Keratinocyte (primary cell): Measurements from ENCODE around the gene LCE2C. TPM values are rescaled to one million over a fixed set of nuclear protein-coding genes. Genes with fewer than 3 reads are reported as not detected.

Source experiments
- DNase-seq: peaks from one replicate; pipeline ENCODE4 v3.0.0-alpha.2; 2011; ENCODE audit warnings: low read depth, missing footprints, low spot score
- FAIRE-seq: peaks from 2 replicates; lab custom pipeline; 2011; peaks lifted over from hg19 to GRCh38; lab: Jason Lieb, UNC
- H2AFZ ChIP-seq: 2 replicates; pipeline ENCODE4 v1.6.0; 2012; ENCODE audit warnings: low read length, control low read depth, inconsistent platforms; ENCODE audit not compliant: control insufficient read depth
- H3K27ac ChIP-seq: 2 replicates; pipeline ENCODE4 v1.5.1; 2011; ENCODE audit warnings: low read length; ENCODE audit not compliant: control insufficient read depth, insufficient read depth
- H3K27me3 ChIP-seq: 3 replicates; pipeline ENCODE4 v1.6.0; 2011; ENCODE audit warnings: low read length; ENCODE audit not compliant: control insufficient read depth, insufficient read depth; ENCODE audit errors: extremely low read depth
- H3K36me3 ChIP-seq, 2 experiments: 2 replicates in 1 of 2; 3 replicates in 1 of 2; pipeline ENCODE4 v1.5.1; 2011; ENCODE audit warnings: low read length in 2 of 2, mild to moderate bottlenecking in 1 of 2; ENCODE audit not compliant: control insufficient read depth in 2 of 2, insufficient read depth in 2 of 2; ENCODE audit errors: extremely low read depth in 1 of 2
- H3K4me1 ChIP-seq: 3 replicates; pipeline ENCODE4 v1.5.1; 2011; ENCODE audit warnings: low read length; ENCODE audit not compliant: control insufficient read depth, insufficient read depth; ENCODE audit errors: extremely low read depth
- H3K4me2 ChIP-seq: 3 replicates; pipeline ENCODE4 v1.6.0; 2011; ENCODE audit warnings: low read depth, low read length; ENCODE audit not compliant: control insufficient read depth, insufficient read depth; ENCODE audit errors: extremely low read depth
- H3K4me3 ChIP-seq, 3 experiments: fragments of 200-600 bp in 1 of 3; sonication (generic) in 1 of 3; 2 replicates in 2 of 3; 3 replicates in 1 of 3; pipeline ENCODE4 v1.5.1; 2011 to 2016; ENCODE audit warnings: low read length in 3 of 3, mild to moderate bottlenecking in 3 of 3, control low read depth in 2 of 3, inconsistent platforms in 1 of 3, low read depth in 1 of 3, mixed read lengths in 1 of 3, mixed run types in 1 of 3, moderate library complexity in 1 of 3; ENCODE audit not compliant: control insufficient read depth in 2 of 3, insufficient read depth in 2 of 3; ENCODE audit errors: extremely low read depth in 1 of 3
- H3K79me2 ChIP-seq: 2 replicates; pipeline ENCODE4 v1.6.0; 2012; ENCODE audit warnings: low read length; ENCODE audit not compliant: control insufficient read depth, insufficient read depth
- H3K9ac ChIP-seq: 3 replicates; pipeline ENCODE4 v1.6.0; 2011; ENCODE audit warnings: low read length; ENCODE audit not compliant: control insufficient read depth, insufficient read depth; ENCODE audit errors: extremely low read depth
- H3K9me1 ChIP-seq: 3 replicates; pipeline ENCODE4 v1.6.0; 2011; ENCODE audit warnings: low read length; ENCODE audit not compliant: control insufficient read depth, insufficient read depth; ENCODE audit errors: extremely low read depth
- H3K9me3 ChIP-seq: 2 replicates; pipeline ENCODE4 v1.5.1; 2012; ENCODE audit warnings: low read depth, low read length; ENCODE audit not compliant: control insufficient read depth
- H4K20me1 ChIP-seq: 3 replicates; pipeline ENCODE4 v1.6.0; 2011; ENCODE audit warnings: low read length; ENCODE audit not compliant: control insufficient read depth, insufficient read depth; ENCODE audit errors: extremely low read depth
- EZH2 ChIP-seq: IDR thresholded peaks from one replicate; pipeline ENCODE4 v1.6.1; 2012; ENCODE audit warnings: inconsistent platforms, mild to moderate bottlenecking, low read length, moderate library complexity
- dilution Hi-C: fragments of 300-500 bp; cut with MboI; formaldehyde crosslinking; loops from one replicate; pipeline ENCODE4 v1.7.0; 2020; ENCODE audit warnings: low sequenced_read_pairs; ENCODE audit not compliant: extremely low pct_ligation_motif_present
- polyA plus RNA-seq, 5 experiments: library from polyadenylated mRNA; depleted of rRNA in 3 of 5; stranded (reverse) in 3 of 5; stranded (forward) in 1 of 5; unstranded in 1 of 5; fragments of >200 nt; gene quantifications; 1 replicate in 1 of 5; 2 replicates in 3 of 5; 3 replicates in 1 of 5; pipeline versions ENCODE4 v1.2.1 to v1.2.3, GENCODE V29; 2011 to 2012; ENCODE audit warnings: missing spikeins in 2 of 5, low read depth in 1 of 5, low replicate concordance in 1 of 5
- TF ChIP-seq, protein P1 (sequence below), 3 experiments: IDR thresholded peaks in 1 of 3; conservative IDR thresholded peaks in 1 of 3; optimal IDR thresholded peaks in 1 of 3; 2 replicates in 2 of 3; 3 replicates in 1 of 3; pipeline versions ENCODE3 to v1.5.1; 2011; ENCODE audit warnings: low read length in 3 of 3, mild to moderate bottlenecking in 3 of 3, moderate library complexity in 2 of 3, control low read depth in 1 of 3, inconsistent platforms in 1 of 3; ENCODE audit not compliant: insufficient read depth in 2 of 3; ENCODE audit errors: extremely low read depth in 1 of 3

The LCE2C gene
- polyA plus RNA-seq, 1 donor (not counting 4 experiments of a cell fraction or from before 2014, with no cell fraction given): 0.41 TPM

DNA sequence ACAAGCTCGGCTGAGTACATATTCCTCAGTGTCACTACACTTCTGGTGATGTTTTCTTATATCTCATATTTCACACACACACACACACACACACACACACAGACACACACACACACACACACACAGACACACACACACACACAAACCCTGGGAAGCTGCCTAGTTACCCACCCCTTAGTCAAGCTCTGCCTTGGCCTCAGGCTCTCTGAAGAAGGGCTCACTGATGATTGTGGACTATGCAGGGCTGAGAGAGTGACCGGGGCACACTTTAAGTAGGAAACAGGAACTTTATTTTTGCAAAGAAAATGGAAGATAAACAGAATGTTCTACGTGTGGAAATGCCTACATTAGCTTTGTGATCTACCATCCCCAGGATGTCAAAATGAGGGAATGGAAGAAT, 31.1 kb upstream of the LCE2C start:
- no peak overlapping the region for H3K27ac ChIP-seq
- H3K9me3 ChIP-seq: no peaks in the 10 kb centered on the region
- H4K20me1 ChIP-seq: no peaks in the 10 kb centered on the region
- dilution Hi-C loops: no loop called here
- H3K9ac ChIP-seq: no peak overlapping the region
- H2AFZ ChIP-seq: no peak overlapping the region
- no peak overlapping the region for H3K4me3 ChIP-seq
- no peak for FAIRE-seq
- H3K9me1 ChIP-seq: no peaks in the 10 kb centered on the region
- no peaks in the 10 kb centered on the region for H3K4me1 ChIP-seq
- no peaks in the 10 kb centered on the region for H3K79me2 ChIP-seq
- no peak for TF ChIP-seq EZH2
- TF ChIP-seq, protein P1, sequence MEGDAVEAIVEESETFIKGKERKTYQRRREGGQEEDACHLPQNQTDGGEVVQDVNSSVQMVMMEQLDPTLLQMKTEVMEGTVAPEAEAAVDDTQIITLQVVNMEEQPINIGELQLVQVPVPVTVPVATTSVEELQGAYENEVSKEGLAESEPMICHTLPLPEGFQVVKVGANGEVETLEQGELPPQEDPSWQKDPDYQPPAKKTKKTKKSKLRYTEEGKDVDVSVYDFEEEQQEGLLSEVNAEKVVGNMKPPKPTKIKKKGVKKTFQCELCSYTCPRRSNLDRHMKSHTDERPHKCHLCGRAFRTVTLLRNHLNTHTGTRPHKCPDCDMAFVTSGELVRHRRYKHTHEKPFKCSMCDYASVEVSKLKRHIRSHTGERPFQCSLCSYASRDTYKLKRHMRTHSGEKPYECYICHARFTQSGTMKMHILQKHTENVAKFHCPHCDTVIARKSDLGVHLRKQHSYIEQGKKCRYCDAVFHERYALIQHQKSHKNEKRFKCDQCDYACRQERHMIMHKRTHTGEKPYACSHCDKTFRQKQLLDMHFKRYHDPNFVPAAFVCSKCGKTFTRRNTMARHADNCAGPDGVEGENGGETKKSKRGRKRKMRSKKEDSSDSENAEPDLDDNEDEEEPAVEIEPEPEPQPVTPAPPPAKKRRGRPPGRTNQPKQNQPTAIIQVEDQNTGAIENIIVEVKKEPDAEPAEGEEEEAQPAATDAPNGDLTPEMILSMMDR (optimal IDR thresholded peaks at IDR 0.05 in 1 of 3, IDR thresholded peaks at IDR 0.05 in 1 of 3, conservative IDR thresholded peaks at IDR 0.05 in 1 of 3; ENCODE audit: extremely low read depth in 1 of 3, insufficient read depth in 2 of 3, low read length in 3 of 3): no peak
- peaks cover 5% of the 10 kb centered on the region for H3K27me3 ChIP-seq
- H3K4me2 ChIP-seq: no peak overlapping the region
- no peak for DNase-seq
- no peaks in the 10 kb centered on the region for H3K36me3 ChIP-seq

DNA sequence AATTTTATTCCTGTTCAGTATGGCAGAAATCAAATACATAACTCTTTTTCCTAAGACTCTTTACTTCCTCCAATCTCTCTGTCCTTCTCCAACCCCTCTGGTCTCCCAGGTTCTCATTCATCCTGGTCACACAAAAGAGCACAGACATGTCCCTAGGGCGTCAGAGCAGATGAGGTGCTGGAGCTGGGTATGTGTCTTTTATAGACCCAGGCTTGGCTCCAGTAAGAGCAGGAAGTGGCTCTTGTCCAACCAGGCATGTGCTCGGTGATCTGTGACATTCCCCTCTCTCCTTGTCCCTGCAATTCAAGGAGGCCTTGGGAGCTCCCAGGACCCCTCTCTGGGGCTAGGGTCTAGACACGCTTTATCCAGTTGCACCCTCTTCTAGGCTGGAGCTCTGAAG, 29.9 kb upstream of the LCE2C start:
- dilution Hi-C loops: no loop called here
- no peaks in the 10 kb centered on the region for H4K20me1 ChIP-seq
- no peak overlapping the region for H2AFZ ChIP-seq
- H3K27me3 ChIP-seq: peaks cover 5% of the 10 kb centered on the region
- no peak for FAIRE-seq
- no peak overlapping the region for H3K4me2 ChIP-seq
- H3K4me1 ChIP-seq: no peaks in the 10 kb centered on the region
- no peak overlapping the region for H3K9ac ChIP-seq
- H3K36me3 ChIP-seq: no peaks in the 10 kb centered on the region
- no peak overlapping the region for H3K27ac ChIP-seq
- DNase-seq: no peak
- H3K9me1 ChIP-seq: no peaks in the 10 kb centered on the region
- H3K79me2 ChIP-seq: no peaks in the 10 kb centered on the region
- TF ChIP-seq EZH2: no peak
- TF ChIP-seq, protein P1 (optimal IDR thresholded peaks at IDR 0.05 in 1 of 3, IDR thresholded peaks at IDR 0.05 in 1 of 3, conservative IDR thresholded peaks at IDR 0.05 in 1 of 3; ENCODE audit: extremely low read depth in 1 of 3, insufficient read depth in 2 of 3, low read length in 3 of 3): no peak
- no peak overlapping the region for H3K4me3 ChIP-seq
- H3K9me3 ChIP-seq: no peaks in the 10 kb centered on the region
